Gastroesophageal sphincter (tissue), 4 donors: ENCODE data around the gene RANBP3. TPM values are rescaled to one million over a fixed set of nuclear protein-coding genes. Genes with fewer than 3 reads are reported as not detected.
A peak's percentile ranks its signal among the peaks of the same experiment; 100 is the strongest.

Experiments
- ATAC-seq: fragments of 150-250 bp; one replicate; pipeline ENCODE4 v1.9.1; 2016; ENCODE audit warnings: mild to moderate bottlenecking, moderate library complexity
- H3K27ac ChIP-seq, 4 donors: fragments of 200-600 bp; sonication (generic) in 3 of 4; 1 replicate in 3 of 4; 2 replicates in 1 of 4; pipeline ENCODE4 v1.5.1; 2016 to 2019
- H3K27me3 ChIP-seq: fragments of 200-600 bp; sonication (generic); one replicate; pipeline ENCODE4 v1.5.1; 2019
- H3K36me3 ChIP-seq, 2 donors: fragments of 200-600 bp; sonication (generic); one replicate each; pipeline ENCODE4 v1.5.1; 2019; ENCODE audit warnings: control low read depth in 1 of 2
- H3K4me1 ChIP-seq, 3 donors: fragments of 200-600 bp; sonication (generic); 1 replicate in 2 of 3; 2 replicates in 1 of 3; pipeline ENCODE4 v1.5.1; 2016 to 2019; ENCODE audit warnings: control low read depth in 2 of 3
- H3K4me3 ChIP-seq, 2 donors: fragments of 200-600 bp; sonication (generic); one replicate each; pipeline ENCODE4 v1.5.1; 2019; ENCODE audit warnings: mild to moderate bottlenecking in 1 of 2, moderate library complexity in 1 of 2
- H3K9me3 ChIP-seq, 3 donors: fragments of 200-600 bp; sonication (generic); one replicate each; pipeline ENCODE4 v1.5.1; 2017 to 2019; ENCODE audit warnings: control low read depth in 2 of 3
- CTCF ChIP-seq, 4 experiments: fragments of 200-600 bp in 2 of 4; fragments of 450-650 bp in 2 of 4; sonication (generic) in 1 of 4; IDR thresholded peaks; one replicate each; pipeline ENCODE4 v1.5.1; 2017 to 2019; ENCODE audit warnings: antibody characterized with exemption in 4 of 4, mild to moderate bottlenecking in 2 of 4, moderate library complexity in 2 of 4
- EP300 ChIP-seq: sonication (generic); formaldehyde crosslinking; IDR thresholded peaks from one replicate; pipeline ENCODE4 v1.6.1; 2017; ENCODE audit warnings: antibody characterized with exemption, mild to moderate bottlenecking
- POLR2A ChIP-seq, 2 donors: fragments of 450-650 bp; IDR thresholded peaks; one replicate each; pipeline ENCODE4 v1.6.1; 2017; ENCODE audit warnings: antibody characterized with exemption in 2 of 2, mild to moderate bottlenecking in 2 of 2, moderate library complexity in 1 of 2
- POLR2AphosphoS5 ChIP-seq: sonication (generic); formaldehyde crosslinking; IDR thresholded peaks from one replicate; pipeline ENCODE4 v1.6.1; 2017; ENCODE audit warnings: antibody characterized with exemption
- WGBS, 2 donors: methylation state at CpG; one replicate each; pipeline ENCODE4 v1.1.5; 2018; ENCODE audit warnings: low coverage in 1 of 2; 5-methylcytosine and 5-hydroxymethylcytosine counted together
- total RNA-seq, 4 donors: library from RNA; depleted of rRNA; stranded (reverse); fragments of >200 nt; gene quantifications; one replicate each; pipeline ENCODE4 v1.1.0, GENCODE V29; 2016

RANBP3 gene
- total RNA-seq, 4 donors from 2014 or later = 87.0 to 125 (median 104) TPM

- H3K27me3 ChIP-seq = no peaks in the 10 kb centered on the region
- peaks cover 0 to 84% of the 10 kb centered on the region in 2 donors for H3K36me3 ChIP-seq
- H3K4me3 ChIP-seq = no peak overlapping the region
- WGBS, 2 donors = no CpG with 5 or more reads among the region's 11 CpGs
- no peak for ATAC-seq
- no peak for TF ChIP-seq POLR2AphosphoS5
- H3K27ac ChIP-seq = no peak overlapping the region
- no peaks in the 10 kb centered on the region for H3K9me3 ChIP-seq
- peaks cover under 1 to 81% (median 44%) of the 10 kb centered on the region in 3 donors for H3K4me1 ChIP-seq
Measured at GRCh38 chr19:5931251-5931650, 46.7 kb downstream of the RANBP3 start.

- WGBS, 2 donors = 79% methylated on average over 4 of the region's 14 CpGs; no CpG with 5 or more reads in 1 of the 2 donors
Measured at GRCh38 chr19:5929625-5930024, 48.3 kb downstream of the RANBP3 start.

GRCh38 chr19:5929179-5929578, 48.8 kb downstream of the RANBP3 start:
- no peaks in the 10 kb centered on the region for H3K27me3 ChIP-seq
- ATAC-seq = no peak
- H3K4me1 ChIP-seq = peaks cover 3 to 78% (median 28%) of the 10 kb centered on the region in 3 donors
- TF ChIP-seq POLR2A (IDR thresholded peaks at IDR 0.05) = no peak
- no peak for TF ChIP-seq POLR2AphosphoS5
- no peak for TF ChIP-seq CTCF (IDR thresholded peaks at IDR 0.05)
- TF ChIP-seq EP300 = no peak
- H3K4me3 ChIP-seq = no peak overlapping the region
- WGBS, 2 donors = 80% methylated on average over 3 of the region's 13 CpGs; no CpG with 5 or more reads in 1 of the 2 donors
- H3K36me3 ChIP-seq = peaks cover 0 to 96% of the 10 kb centered on the region in 2 donors
- peak overlapping the region in 3 of 4 donors; percentile 81 to 86 (median 85) for H3K27ac ChIP-seq
- H3K9me3 ChIP-seq = no peaks in the 10 kb centered on the region

More at GRCh38 chr19:5929625-5930024, 48.3 kb downstream of the RANBP3 start:
- TF ChIP-seq POLR2AphosphoS5 = no peak
- TF ChIP-seq EP300 = no peak
- no peak for TF ChIP-seq CTCF (IDR thresholded peaks at IDR 0.05)
- TF ChIP-seq POLR2A (IDR thresholded peaks at IDR 0.05) = no peak
- no peak for ATAC-seq
- peaks cover 0 to 91% of the 10 kb centered on the region in 2 donors for H3K36me3 ChIP-seq
- peaks cover 3 to 81% (median 32%) of the 10 kb centered on the region in 3 donors for H3K4me1 ChIP-seq
- H3K27ac ChIP-seq = peak overlapping the region in 3 of 4 donors; percentile 1 to 86 (median 85)
- no peaks in the 10 kb centered on the region for H3K9me3 ChIP-seq
- H3K4me3 ChIP-seq = no peak overlapping the region
- H3K27me3 ChIP-seq = no peaks in the 10 kb centered on the region

GRCh38 chr19:5927441-5927821, 50.5 kb downstream of the RANBP3 start:
- TF ChIP-seq EP300 (no peak), POLR2AphosphoS5 (no peak), POLR2A (IDR thresholded peaks at IDR 0.05) (no peak), CTCF (IDR thresholded peaks at IDR 0.05) (no peak)
- ATAC-seq = no peak
- Histone ChIP-seq H3K27ac (peak overlapping the region; percentile 66 to 86 (median 83)), H3K4me3 (no peak overlapping the region), H3K27me3 (no peaks in the 10 kb centered on the region), H3K4me1 (peaks cover 3 to 60% (median 20%) of the 10 kb centered on the region in 3 donors), H3K9me3 (no peaks in the 10 kb centered on the region), H3K36me3 (peaks cover 0 to 99% of the 10 kb centered on the region in 2 donors)
- WGBS, 2 donors = 17 to 85% methylated on average over 1 to 5 of the region's 8 CpGs

GRCh38 chr19:5926641-5927440, 51.1 kb downstream of the RANBP3 start:
- Histone ChIP-seq H3K4me3 (no peak overlapping the region), H3K36me3 (peaks cover 0 to 99% of the 10 kb centered on the region in 2 donors), H3K9me3 (no peaks in the 10 kb centered on the region), H3K27me3 (no peaks in the 10 kb centered on the region), H3K27ac (peak overlapping the region; percentile 66 to 86 (median 83)), H3K4me1 (peaks cover 3 to 57% (median 20%) of the 10 kb centered on the region in 3 donors)
- ATAC-seq = peak; percentile 91
- 22 to 40% methylated on average over 4 to 7 of the region's 14 CpGs for WGBS, 2 donors
- TF ChIP-seq CTCF (IDR thresholded peaks at IDR 0.05) (peak in 1 of 4 experiments; percentile 37), POLR2A (IDR thresholded peaks at IDR 0.05) (no peak), POLR2AphosphoS5 (peak; percentile 78)
